LNCaP clone FGC (cell line): Measurements from ENCODE around the gene FOLR1.

Experiments used
- DNase-seq: peaks from one replicate; pipeline ENCODE4 v3.0.0-alpha.2; 2011; ENCODE audit warnings: low read depth
- H3K4me3 ChIP-seq: 2 replicates; pipeline ENCODE4 v1.5.1; 2011; ENCODE audit warnings: mild to moderate bottlenecking, low read depth, low read length, control low read depth
- CTCF ChIP-seq: IDR thresholded peaks from 2 replicates; pipeline ENCODE4 v1.5.1; 2012; ENCODE audit warnings: mild to moderate bottlenecking; ENCODE audit not compliant: control insufficient read depth, insufficient read depth; ENCODE audit errors: extremely low read depth

Gene FOLR1

GRCh38 chr11:72230764-72231365, 38.9 kb downstream of the FOLR1 start:
- TF ChIP-seq CTCF, result no peak
- H3K4me3 ChIP-seq, result no peak overlapping the region
- DNase-seq, result no peak

- TF ChIP-seq CTCF, result no peak
- no peak overlapping the region for H3K4me3 ChIP-seq
- DNase-seq, result no peak
Observed at GRCh38 chr11:72231396-72232259, 39.7 kb downstream of the FOLR1 start.

- no peak overlapping the region for H3K4me3 ChIP-seq
Observed at GRCh38 chr11:72232260-72233055, 40.5 kb downstream of the FOLR1 start.

GRCh38 chr11:72233056-72233772, 41.3 kb downstream of the FOLR1 start:
- no peak for TF ChIP-seq CTCF
- no peak for DNase-seq
- H3K4me3 ChIP-seq, result no peak overlapping the region

More at GRCh38 chr11:72232260-72233055, 40.5 kb downstream of the FOLR1 start:
- TF ChIP-seq CTCF, result no peak
- DNase-seq, result no peak

GRCh38 chr11:72233773-72234513, 42.0 kb downstream of the FOLR1 start:
- no peak for DNase-seq
- TF ChIP-seq CTCF, result no peak
- no peak overlapping the region for H3K4me3 ChIP-seq

GRCh38 chr11:72234514-72234830, 42.5 kb downstream of the FOLR1 start:
- TF ChIP-seq CTCF, result no peak
- DNase-seq, result no peak
- no peak overlapping the region for H3K4me3 ChIP-seq
